NT2/D1 (cell line): ENCODE results near the gene CEP164.

ENCODE experiments used
- SUZ12 ChIP-seq: IDR thresholded peaks from 2 replicates; pipeline ENCODE4 v1.6.1; 2011; ENCODE audit not compliant: insufficient read length, insufficient read depth; ENCODE audit errors: extremely low read depth
- YY1 ChIP-seq: IDR thresholded peaks from 2 replicates; pipeline ENCODE4 v1.6.1; 2011; ENCODE audit not compliant: insufficient read length, insufficient read depth
- ZNF274 ChIP-seq: IDR thresholded peaks from 2 replicates; pipeline ENCODE4 v1.6.1; 2011; ENCODE audit warnings: mild to moderate bottlenecking, low read depth, low read length

- TF ChIP-seq YY1, result no peak
- TF ChIP-seq ZNF274, result no peak
- no peak for TF ChIP-seq SUZ12
Observed at GRCh38 chr11:117392979-117393378, 65.3 kb downstream of the CEP164 start.
